GM18519 (cell line): ENCODE measurements around the gene C2orf49.

Experiments
- ATAC-seq: cut with Tn5 transposase; IDR thresholded peaks from one replicate; pipeline ENCODE4 v1.9.1; 2021; ENCODE audit warnings: mild to moderate bottlenecking, moderate library complexity; ENCODE audit not compliant: unreplicated experiment, low FRiP score

Gene C2orf49

GRCh38 chr2:105337122-105338019, at the start of gene C2orf49:
Gene C2orf49 (plus strand): TSS chr2:105337540. CDS start chr2:105337588, 48 bp downstream.
- ATAC-seq: peak; percentile 73

GRCh38 chr2:105287692-105288091, 49.6 kb upstream of the C2orf49 start:
- ATAC-seq: no peak

GRCh38 chr2:105288133-105288532, 49.2 kb upstream of the C2orf49 start:
- no peak for ATAC-seq

GRCh38 chr2:105290981-105291660, 46.2 kb upstream of the C2orf49 start:
- no peak for ATAC-seq

- no peak for ATAC-seq
Measured at GRCh38 chr2:105291981-105292380, 45.4 kb upstream of the C2orf49 start.

GRCh38 chr2:105294046-105294445, 43.3 kb upstream of the C2orf49 start:
- ATAC-seq: no peak

- ATAC-seq: peak; percentile 64
Measured at GRCh38 chr2:105294844-105295481, 42.4 kb upstream of the C2orf49 start.

GRCh38 chr2:105296017-105296611, 41.2 kb upstream of the C2orf49 start:
- ATAC-seq: no peak

GRCh38 chr2:105297216-105297615, 40.1 kb upstream of the C2orf49 start:
- no peak for ATAC-seq

GRCh38 chr2:105298017-105298416, 39.3 kb upstream of the C2orf49 start:
- no peak for ATAC-seq

- ATAC-seq: no peak
Measured at GRCh38 chr2:105299290-105299689, 38.0 kb upstream of the C2orf49 start.

GRCh38 chr2:105301646-105302045, 35.7 kb upstream of the C2orf49 start:
- no peak for ATAC-seq

GRCh38 chr2:105307146-105307545, 30.2 kb upstream of the C2orf49 start:
- ATAC-seq: no peak

GRCh38 chr2:105307550-105307949, 29.8 kb upstream of the C2orf49 start:
- no peak for ATAC-seq

- ATAC-seq: no peak
Measured at GRCh38 chr2:105307962-105308361, 29.4 kb upstream of the C2orf49 start.

- no peak for ATAC-seq
Measured at GRCh38 chr2:105308382-105309146, 28.8 kb upstream of the C2orf49 start.

GRCh38 chr2:105309147-105309545, 28.2 kb upstream of the C2orf49 start:
- ATAC-seq: no peak

- ATAC-seq: peak; percentile 43
Measured at GRCh38 chr2:105313877-105314276, 23.5 kb upstream of the C2orf49 start.

GRCh38 chr2:105315314-105315713, 22.0 kb upstream of the C2orf49 start:
- peak; percentile 66 for ATAC-seq

- no peak for ATAC-seq
Measured at GRCh38 chr2:105317937-105318336, 19.4 kb upstream of the C2orf49 start.
